IPS-11a (cell line): ENCODE measurements around the gene RNF111.

Experiments
- H3K4me3 ChIP-seq: one replicate; pipeline ENCODE4 v1.5.1; 2013; ENCODE audit warnings: low read depth, low read length, control low read depth

The RNF111 gene

DNA sequence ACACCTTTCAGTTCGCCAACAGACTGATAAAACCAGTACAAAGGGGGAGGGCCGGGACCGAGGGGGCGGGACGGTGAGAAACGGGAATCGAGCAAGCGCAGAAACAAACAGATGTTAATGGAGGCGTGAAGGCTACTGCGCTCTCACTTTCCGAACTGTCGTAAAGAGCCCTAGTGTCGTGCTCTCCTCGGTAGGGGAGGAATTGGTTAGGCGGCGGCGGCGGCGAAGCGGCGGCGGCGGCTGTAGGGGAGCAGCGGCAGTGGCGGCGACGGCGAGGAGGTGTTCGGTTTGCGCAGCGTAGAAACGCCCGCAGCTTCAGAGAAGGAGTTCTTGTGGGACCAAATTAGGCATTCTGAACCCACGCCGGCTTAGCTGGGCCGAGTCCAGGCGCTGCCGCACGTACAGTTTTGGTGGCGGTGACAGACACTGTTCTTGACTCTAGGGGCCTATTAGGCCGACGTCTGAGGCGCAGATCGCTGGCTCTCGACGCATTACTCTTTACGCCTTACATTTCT is at the start of gene RNF111:
TSS of gene RNF111 (plus strand) at position 173 of the 515 bp plus-strand sequence. CDS start 43,160 bp downstream, outside the sequence.
- H3K4me3 ChIP-seq = peak within 1 kb of the TSS; percentile 95

DNA sequence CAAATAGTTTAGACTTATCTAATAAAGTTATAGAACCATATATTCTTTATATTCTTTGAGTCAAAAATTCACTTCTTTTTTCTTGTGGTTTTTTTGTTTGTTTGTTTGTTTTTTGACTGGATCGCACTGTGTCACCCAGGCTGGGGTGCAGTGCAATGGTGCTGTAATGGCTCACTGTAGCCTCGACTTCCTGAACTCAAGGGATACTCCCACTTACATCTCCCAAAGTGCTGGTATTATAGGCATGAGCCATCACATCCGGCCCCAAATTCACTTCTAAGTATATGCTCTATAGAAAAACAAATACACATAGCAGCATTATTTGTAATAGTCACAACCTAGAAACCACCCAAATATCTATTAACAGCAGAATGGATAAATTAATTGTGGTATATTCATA is 40.3 kb upstream of the RNF111 start:
- no peak overlapping the region for H3K4me3 ChIP-seq

DNA sequence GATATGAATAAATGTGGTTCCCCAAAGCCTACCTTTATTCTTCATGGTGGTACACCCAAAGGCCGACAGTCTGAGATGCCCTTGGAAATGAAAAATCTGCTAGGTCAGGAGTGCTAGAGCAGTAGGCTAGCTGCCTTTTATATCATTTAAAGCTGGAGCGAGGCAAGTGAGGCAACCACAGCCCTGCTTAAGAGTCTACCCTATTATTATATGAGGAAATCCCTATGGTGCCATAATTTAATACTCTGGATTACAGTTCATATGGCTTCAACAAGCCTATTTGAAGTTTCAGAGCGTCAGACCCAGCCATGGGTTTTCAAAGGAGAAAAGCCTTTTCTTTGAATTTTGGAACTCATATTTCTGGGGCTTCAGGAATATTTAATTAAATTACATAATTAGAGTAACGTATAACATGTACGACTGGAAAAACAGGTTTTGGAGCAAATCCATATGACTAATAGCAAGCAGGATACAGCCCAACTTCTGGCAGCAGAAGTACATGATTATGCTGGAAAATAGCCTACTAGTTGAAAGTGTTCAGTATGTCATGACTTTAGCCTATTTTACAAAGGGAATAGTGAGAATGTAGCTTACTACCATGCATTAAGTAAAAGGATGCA is 36.0 kb upstream of the RNF111 start:
- no peak overlapping the region for H3K4me3 ChIP-seq

DNA sequence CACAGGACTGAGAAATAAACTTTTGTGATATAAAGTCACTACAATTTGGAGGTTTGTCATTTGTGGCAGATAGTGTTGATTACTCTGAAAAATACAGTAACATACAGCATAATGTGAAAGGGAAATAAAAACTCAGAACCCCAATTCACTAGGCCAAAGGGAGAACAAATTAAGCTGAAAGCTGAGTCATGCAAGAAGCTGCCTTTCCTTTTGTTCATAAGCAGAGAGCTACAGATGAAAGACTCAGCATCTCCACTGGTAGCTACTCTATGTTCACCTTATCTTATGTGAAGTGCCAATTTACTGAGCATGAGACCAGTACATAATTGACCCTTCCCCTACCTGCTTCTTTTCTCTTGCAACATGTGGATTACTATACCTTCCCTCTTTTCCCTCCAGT is 34.7 kb upstream of the RNF111 start:
- H3K4me3 ChIP-seq = no peak overlapping the region

DNA sequence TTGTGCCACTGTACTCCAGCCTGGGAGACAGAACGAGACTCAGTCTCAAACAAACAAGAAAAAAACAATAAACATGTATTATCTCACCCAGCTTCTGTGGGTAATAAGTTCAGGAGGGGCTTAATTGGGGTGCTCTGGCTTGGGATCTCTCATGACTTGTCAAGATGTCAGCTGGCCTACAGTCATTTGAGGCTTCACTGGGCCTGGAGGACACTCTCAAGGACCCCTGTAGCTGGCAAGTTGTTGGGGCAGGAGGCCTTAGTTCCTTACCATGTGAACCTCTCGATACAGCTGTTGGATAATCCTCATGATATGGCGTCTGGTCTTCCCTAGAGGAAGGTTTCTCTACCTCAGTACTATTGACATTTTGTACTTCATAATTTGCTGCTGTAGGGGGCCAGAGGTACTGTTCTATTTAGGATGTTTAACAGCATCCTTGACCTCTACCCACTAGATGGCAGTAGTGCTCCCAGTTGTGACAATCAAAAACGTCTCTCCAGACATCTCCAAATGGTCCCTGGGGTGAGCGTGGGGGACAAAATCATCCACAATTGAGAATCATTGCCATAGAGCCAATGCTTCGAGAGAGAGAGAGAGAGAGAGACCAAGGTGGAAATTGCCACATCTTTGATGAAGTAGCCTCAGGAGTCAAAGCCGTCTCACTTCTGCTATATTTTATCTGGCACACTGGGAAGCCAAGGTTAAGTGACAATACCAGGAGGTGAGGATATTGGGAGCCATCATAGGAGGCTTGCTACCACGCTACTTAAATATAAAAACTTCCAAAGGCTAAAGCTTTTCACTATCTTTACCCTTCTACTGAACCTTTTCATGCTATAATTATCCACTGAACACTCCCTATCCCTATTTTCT is 30.1 kb upstream of the RNF111 start:
- no peak overlapping the region for H3K4me3 ChIP-seq

DNA sequence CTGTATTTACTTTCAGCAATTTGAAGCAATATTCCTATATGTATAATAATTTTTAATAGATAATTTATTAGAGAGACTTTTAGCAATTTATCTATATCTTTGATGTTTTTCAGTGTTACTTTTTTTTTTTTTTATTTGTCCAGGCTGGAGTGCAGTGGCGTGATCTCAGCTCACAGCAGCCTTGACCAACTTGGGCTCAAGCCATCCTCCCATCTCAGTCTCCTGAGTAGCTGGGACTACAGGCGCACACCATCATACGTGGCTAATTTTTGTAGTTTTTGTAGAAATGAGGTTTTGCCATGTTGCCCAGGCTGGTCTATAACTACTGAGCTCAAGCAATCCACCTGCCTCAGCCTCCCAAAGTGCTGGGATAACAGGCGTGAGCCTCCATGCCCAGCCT is 28.7 kb upstream of the RNF111 start:
- no peak overlapping the region for H3K4me3 ChIP-seq

DNA sequence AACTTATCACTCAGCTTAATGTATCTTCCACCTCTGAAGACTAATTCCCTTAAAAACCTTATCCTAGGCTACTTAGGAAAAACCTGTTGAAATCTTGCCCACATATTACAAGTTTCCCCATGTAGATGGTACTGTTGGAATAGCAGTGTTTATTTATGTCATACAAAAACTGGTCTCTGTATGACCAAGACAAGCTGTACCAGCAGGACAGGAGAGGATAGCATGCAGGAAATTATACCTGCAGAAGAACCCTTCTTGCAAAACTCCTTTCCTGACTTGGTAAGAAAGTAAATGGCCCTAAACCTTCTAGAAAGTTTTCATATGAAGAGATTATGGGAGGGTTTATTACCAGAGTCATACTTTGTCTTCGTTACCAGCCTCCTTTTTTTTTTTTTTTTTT is 25.3 kb upstream of the RNF111 start:
- H3K4me3 ChIP-seq = no peak overlapping the region

DNA sequence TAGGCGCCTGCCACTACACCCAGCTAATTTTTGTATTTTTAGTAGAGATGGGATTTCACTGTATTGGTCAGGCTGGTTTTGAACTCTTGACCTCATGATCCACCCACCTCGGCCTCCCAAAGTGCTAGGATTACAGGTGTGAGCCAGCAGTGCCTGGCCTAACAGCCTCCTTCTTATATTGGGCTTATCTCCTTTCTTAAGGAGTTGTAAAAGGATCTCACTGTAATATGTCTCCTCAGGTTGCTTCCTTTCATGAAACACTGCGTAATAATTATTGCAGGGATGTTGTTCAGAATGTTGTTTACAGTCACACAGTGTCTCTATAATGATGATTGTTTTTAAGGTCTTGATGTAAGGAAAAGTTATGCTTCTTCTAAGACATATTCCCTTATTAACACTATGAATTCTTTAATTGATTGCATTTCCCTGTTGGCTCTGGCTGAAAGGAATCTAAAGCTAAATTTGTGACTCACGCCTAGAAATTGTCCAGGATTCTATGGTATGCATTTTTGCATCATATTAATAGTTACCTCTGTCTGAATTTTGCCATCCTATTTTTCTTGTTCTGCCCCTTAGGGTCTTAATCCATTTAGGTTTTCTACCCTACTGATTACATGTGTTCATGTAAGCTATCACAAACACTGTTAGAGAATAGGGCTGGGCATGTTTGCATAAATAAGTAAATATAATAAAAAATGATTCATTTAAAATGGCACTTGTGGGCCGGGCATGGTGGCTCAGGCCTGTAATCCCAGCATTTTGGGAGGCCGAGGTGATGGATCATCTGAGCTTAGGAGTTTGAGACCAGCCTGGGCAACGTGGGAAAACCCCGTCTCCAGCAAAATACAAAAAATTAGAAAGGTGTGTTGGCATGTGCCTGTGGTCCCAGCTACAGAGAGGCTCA is 24.5 kb upstream of the RNF111 start:
- no peak overlapping the region for H3K4me3 ChIP-seq

DNA sequence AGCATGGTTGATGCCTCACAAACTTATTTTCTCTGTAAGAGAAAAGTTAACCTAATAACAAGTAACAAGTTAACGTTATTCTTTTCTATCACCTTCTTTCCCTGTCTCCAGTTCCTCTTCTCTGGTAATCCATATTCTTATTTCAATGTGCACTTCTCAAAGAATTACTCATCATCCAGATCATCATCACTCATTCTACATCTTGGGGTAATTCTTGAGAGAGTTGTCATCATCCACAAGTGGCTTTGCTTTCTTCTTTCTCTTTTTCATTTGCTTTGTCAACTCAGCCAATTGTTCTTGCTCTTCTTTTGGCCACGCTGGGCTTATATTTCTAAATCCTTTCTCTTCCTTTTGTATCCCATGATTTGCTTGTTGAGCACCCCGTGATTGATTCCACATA is 20.8 kb upstream of the RNF111 start:
- no peak overlapping the region for H3K4me3 ChIP-seq

DNA sequence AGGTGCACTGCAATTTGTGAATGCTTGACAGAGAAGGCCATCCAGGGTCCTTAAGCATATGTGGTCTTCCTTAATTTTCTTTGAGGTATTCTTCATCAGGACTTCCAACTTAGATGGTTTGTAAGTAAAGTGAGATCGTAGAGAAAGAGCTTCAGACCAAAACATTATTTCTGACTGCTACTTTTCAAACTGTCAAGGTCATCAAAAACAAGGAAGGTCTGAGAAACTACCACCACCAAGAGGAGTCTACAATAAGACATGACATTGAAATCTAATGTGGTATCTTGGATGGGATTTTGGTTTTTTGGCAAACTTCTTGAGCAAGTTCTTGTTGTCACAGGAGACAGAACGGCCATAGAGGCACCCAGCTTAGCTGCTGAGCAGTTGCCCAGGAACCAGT is 20.0 kb upstream of the RNF111 start:
- H3K4me3 ChIP-seq = no peak overlapping the region

DNA sequence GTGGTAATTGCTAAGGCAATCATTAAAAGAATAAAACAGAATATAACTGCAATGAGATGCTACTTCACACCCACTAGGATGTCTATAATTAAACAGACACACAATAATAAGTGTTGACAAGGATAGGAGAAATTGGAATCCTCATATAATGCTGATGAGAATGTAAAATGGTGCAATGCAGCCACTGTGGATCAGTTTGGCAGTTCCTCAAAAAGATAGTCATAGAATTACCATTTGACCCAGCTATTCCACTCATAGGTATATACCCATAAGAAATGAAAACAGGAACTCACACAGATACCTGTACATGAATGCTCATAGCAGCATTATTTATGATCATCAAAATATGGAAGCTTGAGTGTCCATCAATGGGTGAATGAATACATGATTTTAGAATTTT is 9.6 kb upstream of the RNF111 start:
- no peak overlapping the region for H3K4me3 ChIP-seq

DNA sequence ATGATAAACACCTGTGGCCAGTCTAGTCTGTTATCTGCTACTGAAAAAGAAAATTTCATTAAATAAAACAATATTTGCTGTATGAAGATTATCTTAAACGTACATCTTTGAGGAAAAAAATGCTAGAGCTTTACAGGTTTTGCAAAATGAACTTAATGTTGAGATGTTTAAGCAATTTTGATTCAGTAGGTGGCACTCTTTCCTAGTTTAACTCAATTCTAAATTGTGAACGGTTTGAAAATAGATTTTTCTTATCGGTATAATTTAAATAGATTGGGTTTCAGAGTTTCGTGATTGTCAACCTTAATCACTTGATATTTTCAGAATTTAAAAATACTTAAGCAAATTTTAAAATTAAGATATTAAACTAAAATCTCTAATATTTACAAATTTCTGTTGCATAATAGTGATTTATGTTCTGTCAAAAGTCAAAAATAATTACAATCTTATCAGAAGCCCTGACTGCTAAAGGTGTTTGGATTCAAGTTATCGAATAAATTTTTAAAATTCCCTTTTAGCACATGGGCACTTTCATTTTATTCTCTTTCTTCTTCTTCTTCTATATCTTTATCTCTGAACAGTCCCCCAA is 7.0 kb upstream of the RNF111 start:
- no peak overlapping the region for H3K4me3 ChIP-seq

DNA sequence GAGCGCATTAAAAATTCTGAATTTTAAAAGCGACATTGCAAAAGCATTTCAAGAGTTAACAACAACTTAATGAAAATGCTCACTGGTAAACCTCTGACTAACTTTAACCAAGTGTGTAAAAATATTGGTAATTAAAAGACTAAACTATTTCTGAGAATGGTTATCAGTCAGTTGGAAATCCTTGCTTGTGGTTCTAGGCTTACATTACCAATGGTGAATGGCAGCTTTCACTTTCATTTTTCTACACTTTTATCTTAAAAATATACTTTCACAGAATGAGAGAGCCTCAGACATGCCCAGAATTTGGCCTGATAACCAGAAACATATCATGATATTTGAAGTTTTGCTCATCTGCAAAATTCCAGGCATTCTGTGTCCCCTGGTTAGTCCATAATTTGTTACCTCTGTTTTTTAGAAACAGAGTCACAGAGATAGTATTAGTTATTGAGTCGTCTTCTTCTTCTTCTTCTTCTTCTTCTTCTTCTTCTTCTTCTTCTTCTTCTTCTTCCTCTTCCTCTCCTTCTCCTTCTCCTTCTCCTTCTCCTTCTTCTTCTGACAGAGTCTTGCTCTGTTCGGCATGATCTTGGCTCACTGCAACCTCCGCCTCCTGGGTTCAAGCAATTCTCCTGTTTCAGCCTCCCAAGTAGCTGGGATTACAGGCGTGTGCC is 5.5 kb upstream of the RNF111 start:
- no peak overlapping the region for H3K4me3 ChIP-seq

DNA sequence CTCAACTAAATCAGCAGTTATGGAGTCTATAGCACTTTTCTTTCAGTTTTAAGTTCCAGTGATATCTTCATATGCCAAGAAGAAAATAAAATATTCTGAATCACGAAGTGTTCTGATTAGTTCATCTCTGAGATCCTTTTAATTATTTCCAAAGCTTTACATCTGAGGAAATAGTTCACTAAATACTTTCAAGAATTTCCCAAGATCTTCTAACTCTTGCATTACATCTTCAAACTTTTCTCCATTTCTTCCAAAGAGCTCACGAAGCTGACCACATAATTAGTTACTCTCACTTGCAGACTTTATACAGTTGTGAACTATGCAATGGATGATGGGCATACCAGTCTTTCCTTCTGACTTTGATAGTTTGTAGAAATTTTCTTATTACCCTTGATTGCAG is 4.2 kb upstream of the RNF111 start:
- H3K4me3 ChIP-seq = no peak overlapping the region

DNA sequence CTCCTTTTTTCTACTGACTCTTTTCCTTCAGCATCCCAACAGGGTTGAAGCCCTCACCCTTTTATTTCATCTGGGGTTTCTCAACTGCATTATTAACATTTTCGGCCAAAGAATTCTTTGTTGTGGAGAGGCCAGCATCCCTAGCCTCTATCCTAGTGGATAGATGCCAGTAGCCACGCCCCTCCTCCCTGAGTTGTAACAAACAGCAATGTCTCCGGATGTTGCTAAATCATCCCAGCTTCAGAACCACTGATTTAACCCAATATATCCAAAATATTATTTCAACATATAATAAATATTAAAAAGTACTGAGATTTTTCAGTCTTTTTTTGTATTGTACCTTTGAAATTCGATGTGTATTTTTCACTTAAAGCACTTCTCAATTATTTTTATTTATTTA is 2.0 kb upstream of the RNF111 start:
- no peak overlapping the region for H3K4me3 ChIP-seq

DNA sequence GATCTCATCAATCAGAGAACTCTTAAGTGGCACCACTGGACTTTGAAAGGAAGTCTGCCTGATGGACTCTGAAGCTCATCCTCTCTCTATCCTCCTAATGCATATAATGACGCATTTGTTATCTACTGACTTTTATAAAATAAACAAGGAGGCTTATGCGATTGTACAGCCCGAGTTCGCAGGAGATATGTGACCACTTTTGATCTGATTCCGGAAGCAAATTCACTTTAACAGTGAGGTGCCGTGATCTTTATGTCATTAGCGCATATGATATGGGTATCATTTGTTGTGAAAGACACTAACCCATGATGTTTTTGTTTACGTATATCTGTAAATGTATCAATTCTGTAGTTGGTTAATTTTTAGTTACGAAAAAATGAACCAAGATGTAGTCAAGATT is 427 bp upstream of the RNF111 start:
- H3K4me3 ChIP-seq = peak overlapping the region; percentile 95

DNA sequence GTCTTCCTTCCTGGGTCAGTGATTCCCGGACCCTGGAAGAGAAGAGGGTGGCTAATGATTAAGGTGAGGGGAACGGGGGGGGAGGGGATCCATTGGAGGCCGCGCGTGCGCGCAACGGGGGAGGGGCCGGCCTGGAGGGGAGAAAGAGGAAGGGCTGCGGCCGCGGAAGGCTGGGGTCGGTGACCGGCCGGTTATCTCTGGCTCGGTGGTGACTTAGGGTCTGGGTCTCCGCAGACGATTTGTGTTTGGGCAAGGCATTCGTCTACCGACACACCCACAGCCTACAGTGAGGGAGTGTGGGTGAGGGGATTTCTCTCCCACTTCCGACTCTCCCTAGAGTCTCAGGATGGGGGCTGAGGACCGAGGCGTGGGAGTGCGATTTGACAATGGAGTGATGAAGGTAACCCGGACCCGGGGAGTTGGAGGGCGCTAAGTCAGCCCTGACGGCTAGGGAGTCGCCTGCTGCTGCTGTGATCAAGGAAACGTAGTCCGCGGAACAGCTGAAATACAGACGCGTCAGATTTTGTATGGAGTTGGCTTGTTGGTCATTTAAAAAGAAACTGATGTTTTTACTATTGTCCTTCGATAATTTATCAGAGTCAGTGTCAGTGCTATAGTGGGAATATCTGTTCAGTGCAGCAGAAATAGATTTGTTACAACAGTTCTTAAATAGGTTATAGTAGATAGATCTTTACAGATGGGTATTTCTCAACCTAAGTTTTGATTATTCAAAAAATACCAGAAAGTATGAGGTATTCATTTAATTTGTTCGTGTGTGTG is 733 bp downstream of the RNF111 start:
- peak overlapping the region; percentile 95 for H3K4me3 ChIP-seq

DNA sequence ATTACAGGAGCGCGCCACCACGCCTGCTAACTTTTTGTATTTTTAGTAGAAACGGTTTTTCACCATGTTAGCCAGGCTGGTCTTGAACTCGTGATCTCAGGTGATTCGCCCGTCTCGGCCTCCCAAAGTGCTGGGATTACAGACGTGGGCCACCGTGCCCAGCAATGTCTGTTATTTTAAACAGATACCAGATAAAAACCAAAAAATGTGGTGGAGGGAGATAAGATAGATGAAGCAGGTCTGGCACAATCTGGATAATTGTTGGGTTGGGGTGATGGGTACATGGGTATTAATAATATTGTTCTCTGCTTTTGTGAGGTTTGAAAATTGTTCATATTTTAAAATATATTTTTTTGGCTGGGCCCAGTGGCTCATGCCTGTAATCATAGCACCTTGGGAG is 4.7 kb downstream of the RNF111 start:
- H3K4me3 ChIP-seq = no peak overlapping the region

DNA sequence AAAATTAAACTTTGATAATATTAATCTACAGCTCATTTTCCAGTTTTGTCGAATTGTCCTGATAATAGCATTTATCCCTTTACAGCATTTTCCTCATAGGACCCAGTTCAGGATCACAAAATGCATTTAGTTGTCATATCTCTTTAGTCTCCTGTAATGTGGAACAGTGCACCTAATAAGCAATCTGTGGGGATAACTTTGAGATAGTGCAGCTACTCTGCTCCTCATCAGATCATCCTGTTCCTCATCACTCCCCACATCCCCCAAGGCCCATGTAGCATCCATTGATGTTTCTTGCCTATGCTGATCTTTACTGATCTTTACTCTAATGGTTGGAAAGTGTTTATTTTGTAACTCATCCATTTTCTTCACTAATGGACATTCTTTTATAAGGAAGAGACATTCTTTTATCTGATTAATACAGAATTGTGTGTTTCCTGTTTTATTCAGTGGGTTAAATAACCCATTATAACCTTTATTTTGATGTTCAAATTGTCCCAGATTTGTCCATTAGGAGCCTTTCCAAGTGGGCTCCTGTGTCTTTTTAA is 7.5 kb downstream of the RNF111 start:
- no peak overlapping the region for H3K4me3 ChIP-seq
